Caco-2 (cell line): ENCODE results near the gene MOK. TPM values are rescaled to one million over a fixed set of nuclear protein-coding genes. Genes with fewer than 3 reads are reported as not detected.

ENCODE experiments used
- BruUV-seq: library from RNA; stranded (reverse); fragments of 400-500 nt; replicated peaks from 2 replicates; lab custom pipeline; 2021; lab: Mats Ljungman, UMichigan
- CTCF ChIA-PET: fragments of 300-600 bp; sonication (Branson Sonifier 250); formaldehyde crosslinking; loops from one replicate; lab custom pipeline; 2022; ENCODE audit warnings: antibody characterized with exemption; lab: Charles Lee
- POLR2A ChIA-PET: fragments of 300-600 bp; sonication (Branson Sonifier 250); formaldehyde crosslinking; loops from one replicate; lab custom pipeline; 2022; ENCODE audit warnings: antibody characterized with exemption; lab: Charles Lee
- DNase-seq, 2 experiments: peaks; one replicate each; pipeline versions ENCODE4 v3.0.0 to v3.0.0-alpha.2; 2020 to 2022
- H3K27me3 ChIP-seq: replicated peaks from 2 replicates; pipeline ENCODE4 v1.6.0; 2011; ENCODE audit warnings: low read length; ENCODE audit not compliant: control insufficient read depth, insufficient read depth
- H3K36me3 ChIP-seq: 2 replicates; pipeline ENCODE4 v1.5.1; 2011; ENCODE audit warnings: low read length; ENCODE audit not compliant: control insufficient read depth, insufficient read depth
- H3K4me1 ChIP-seq: fragments of 250-450 bp; sonication (Bioruptor Pico); 2 replicates; pipeline ENCODE4 v1.5.1; 2020; ENCODE audit warnings: mild to moderate bottlenecking
- H3K4me3 ChIP-seq: 2 replicates; pipeline ENCODE4 v1.5.1; 2011; ENCODE audit warnings: low read depth, mild to moderate bottlenecking, control low read depth, low read length
- H3K9me3 ChIP-seq: fragments of 250-450 bp; sonication (Bioruptor Pico); 2 replicates; pipeline ENCODE4 v1.5.1; 2020; ENCODE audit warnings: mild to moderate bottlenecking, moderate library complexity
- H3K27ac Mint-ChIP-seq: one replicate; pipeline ENCODE4 v1.8.0; 2022; ENCODE audit warnings: mixed read lengths; ENCODE audit not compliant: unreplicated experiment
- H3K27me3 Mint-ChIP-seq: one replicate; pipeline ENCODE4 v1.8.0; 2022; ENCODE audit warnings: mixed read lengths; ENCODE audit not compliant: insufficient read depth, unreplicated experiment
- H3K36me3 Mint-ChIP-seq: one replicate; pipeline ENCODE4 v1.8.0; 2022; ENCODE audit warnings: mild to moderate bottlenecking, mixed read lengths; ENCODE audit not compliant: insufficient read depth, unreplicated experiment
- H3K4me1 Mint-ChIP-seq: one replicate; pipeline ENCODE4 v1.8.0; 2022; ENCODE audit warnings: low read depth, mixed read lengths; ENCODE audit not compliant: unreplicated experiment
- H3K4me3 Mint-ChIP-seq: one replicate; pipeline ENCODE4 v1.8.0; 2022; ENCODE audit warnings: mild to moderate bottlenecking, moderate library complexity, mixed read lengths; ENCODE audit not compliant: unreplicated experiment
- H3K9me3 Mint-ChIP-seq: one replicate; pipeline ENCODE4 v1.8.0; 2022; ENCODE audit warnings: mixed read lengths; ENCODE audit not compliant: unreplicated experiment
- CTCF ChIP-seq, 2 experiments: fragments of 200-600 bp in 1 of 2; IDR thresholded peaks; 1 replicate in 1 of 2; 2 replicates in 1 of 2; pipeline versions ENCODE4 v1.5.1 to v1.8.0; 2011 to 2022; ENCODE audit warnings: antibody characterized with exemption in 1 of 2, control low read depth in 1 of 2, inconsistent platforms in 1 of 2, low read depth in 1 of 2, low read length in 1 of 2, mild to moderate bottlenecking in 1 of 2, moderate library complexity in 1 of 2; ENCODE audit not compliant: insufficient read depth in 1 of 2, severe bottlenecking in 1 of 2, unreplicated experiment in 1 of 2
- intact Hi-C: fragments of 100-400 bp; cut with micrococcal nuclease; formaldehyde crosslinking; loops from one replicate; pipeline ENCODE4 v1.10.0; 2022; ENCODE audit not compliant: unreplicated experiment
- total RNA-seq: library from RNA; stranded (reverse); gene quantifications from 2 replicates; pipeline ENCODE4 v1.2.3, GENCODE V29; 2022

MOK gene
- total RNA-seq, 1 experiment from 2014 or later: 1.4 TPM

GRCh38 chr14:102283631-102284129, 21.3 kb downstream of the MOK start:
- intact Hi-C loops: no loop called here
- Histone ChIP-seq H3K27me3 (no peaks in the 10 kb centered on the region), H3K4me3 (no peak overlapping the region), H3K36me3 (no peaks in the 10 kb centered on the region), H3K4me1 (peaks cover 16% of the 10 kb centered on the region), H3K9me3 (no peaks in the 10 kb centered on the region)
- ChIA-PET POLR2A (no interaction called here), CTCF (no interaction called here)
- BruUV-seq: no TSS peak
- Mint-ChIP-seq H3K4me1 (no peaks in the 10 kb centered on the region), H3K9me3 (no peaks in the 10 kb centered on the region), H3K27ac (no peak overlapping the region), H3K36me3 (no peaks in the 10 kb centered on the region), H3K27me3 (no peaks in the 10 kb centered on the region), H3K4me3 (no peak overlapping the region)
- no peak for DNase-seq
- no peak for TF ChIP-seq CTCF (IDR thresholded peaks at IDR 0.05; ENCODE audit: insufficient read depth in 1 of 2, low read depth in 1 of 2, low read length in 1 of 2, severe bottlenecking in 1 of 2, unreplicated experiment in 1 of 2)

DNA sequence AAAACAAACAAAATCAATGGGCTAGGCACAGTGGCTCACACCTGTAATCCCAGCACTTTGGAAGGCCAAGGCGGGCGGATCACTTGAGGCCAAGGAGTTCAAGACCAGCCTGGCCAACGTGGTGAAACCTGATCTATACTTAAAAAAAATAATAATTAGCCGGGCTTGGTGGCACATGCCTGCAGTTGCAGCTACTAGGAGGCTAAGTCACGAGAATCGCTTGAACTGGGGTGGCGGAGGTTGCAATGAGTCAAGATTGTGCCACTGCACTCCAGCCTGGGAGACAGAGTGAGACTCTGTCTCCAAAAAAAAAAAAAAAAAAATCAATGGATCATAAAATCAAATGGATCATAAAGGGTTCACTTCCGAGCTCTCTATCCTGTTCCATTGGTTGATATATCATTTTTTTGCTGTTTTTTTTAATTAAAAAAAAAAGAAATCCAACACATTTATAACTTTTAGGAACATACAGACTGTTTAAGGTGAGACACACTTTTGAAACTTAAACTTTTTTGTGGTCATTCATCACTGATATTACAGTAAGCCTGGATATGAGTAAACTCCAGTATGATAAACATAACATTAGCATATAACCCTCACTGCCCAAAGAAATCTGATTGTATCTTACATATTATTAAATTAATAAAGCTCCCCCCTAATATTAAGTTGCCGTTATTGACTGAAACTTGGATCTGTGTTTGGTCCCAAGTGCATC, 22.1 kb downstream of the MOK start:
- Histone ChIP-seq H3K4me1 (peaks cover 16% of the 10 kb centered on the region), H3K27me3 (no peaks in the 10 kb centered on the region), H3K36me3 (no peaks in the 10 kb centered on the region), H3K9me3 (no peaks in the 10 kb centered on the region), H3K4me3 (no peak overlapping the region)
- intact Hi-C loops: no loop called here
- BruUV-seq: no TSS peak
- TF ChIP-seq CTCF (IDR thresholded peaks at IDR 0.05; ENCODE audit: insufficient read depth in 1 of 2, low read depth in 1 of 2, low read length in 1 of 2, severe bottlenecking in 1 of 2, unreplicated experiment in 1 of 2): no peak
- CTCF ChIA-PET: no interaction called here
- H3K27me3 Mint-ChIP-seq: no peaks in the 10 kb centered on the region
- no peaks in the 10 kb centered on the region for H3K4me1 Mint-ChIP-seq
- H3K4me3 Mint-ChIP-seq: no peak overlapping the region
- no peak overlapping the region for H3K27ac Mint-ChIP-seq
- DNase-seq: no peak
- no peaks in the 10 kb centered on the region for H3K9me3 Mint-ChIP-seq
- H3K36me3 Mint-ChIP-seq: no peaks in the 10 kb centered on the region
- POLR2A ChIA-PET: no interaction called here

- no peaks in the 10 kb centered on the region for H3K36me3 Mint-ChIP-seq
These were observed 24.5 kb downstream of the MOK start for GRCh38 chr14:102280376-102280962.

More at GRCh38 chr14:102280376-102280962, 24.5 kb downstream of the MOK start:
- H3K27ac Mint-ChIP-seq: no peak overlapping the region
- Histone ChIP-seq H3K36me3 (no peaks in the 10 kb centered on the region), H3K9me3 (no peaks in the 10 kb centered on the region), H3K4me3 (no peak overlapping the region), H3K27me3 (no peaks in the 10 kb centered on the region), H3K4me1 (peaks cover 16% of the 10 kb centered on the region)
- H3K4me3 Mint-ChIP-seq: no peak overlapping the region
- no TSS peak for BruUV-seq
- POLR2A ChIA-PET: no interaction called here
- intact Hi-C loops: no loop called here
- H3K27me3 Mint-ChIP-seq: no peaks in the 10 kb centered on the region
- TF ChIP-seq CTCF (IDR thresholded peaks at IDR 0.05; ENCODE audit: insufficient read depth in 1 of 2, low read depth in 1 of 2, low read length in 1 of 2, severe bottlenecking in 1 of 2, unreplicated experiment in 1 of 2): no peak
- no peaks in the 10 kb centered on the region for H3K4me1 Mint-ChIP-seq
- CTCF ChIA-PET: no interaction called here
- no peaks in the 10 kb centered on the region for H3K9me3 Mint-ChIP-seq
- DNase-seq: no peak
